ENCODE data around the gene PAPOLG. TPM values are rescaled to one million over a fixed set of nuclear protein-coding genes. Genes with fewer than 3 reads are reported as not detected.

The PAPOLG gene
- total and polyA plus RNA-seq, 2 donors (not counting 1 experiment from before 2014, with no cell fraction given) = 9.4 to 27.5 TPM

DNA sequence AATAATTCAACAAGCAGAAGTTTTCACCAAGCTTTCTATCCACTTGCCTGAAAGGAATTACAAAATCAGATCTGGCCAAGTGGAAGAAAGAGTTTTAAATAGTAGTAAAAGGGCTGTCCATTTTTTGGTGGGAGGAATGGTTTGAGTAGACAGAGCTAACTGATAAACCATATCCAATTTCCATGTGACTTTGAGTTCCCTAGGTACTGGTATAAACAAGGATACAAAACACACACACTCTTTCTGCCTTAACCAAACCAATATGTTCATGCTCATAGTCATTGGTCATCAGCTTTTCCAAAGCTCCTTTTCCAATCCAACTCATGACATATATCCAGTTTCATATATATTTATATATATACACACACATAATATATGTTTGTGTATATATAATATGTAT, 75.9 kb downstream of the PAPOLG start:
- POLR2A ChIA-PET = interaction anchor here (1.9 kb wide), 1 partner anchor 36 kb away, joined by 7 read pairs; no protein-coding TSS in a partner anchor
- peaks cover 50% of the 10 kb centered on the region for H3K4me1 Mint-ChIP-seq
- intact Hi-C loops (cut with micrococcal nuclease) = no loop called here

GRCh38 chr2:60832621-60833020, 76.6 kb downstream of the PAPOLG start:
- no peak for ATAC-seq (ENCODE audit: low read depth)
- ChIA-PET POLR2A (interaction anchor here (0.6 to 1.9 kb wide), 3 partner anchors 8 to 59 kb away, joined by 3 to 7 read pairs (median 6); no protein-coding TSS in a partner anchor), CTCF (interaction anchor here (1.1 to 3.7 kb wide), 3 partner anchors 15 to 48 kb away, joined by 3 to 17 read pairs (median 5); partner anchors contain the start of gene REL)
- TF ChIP-seq CTCF (IDR thresholded peaks at IDR 0.05) = no peak
- TF ChIP-seq EZH2 (IDR thresholded peaks at IDR 0.05; ENCODE audit: borderline replicate concordance, insufficient read depth, low read depth, low read length, poor library complexity, severe bottlenecking) = no peak
- Histone ChIP-seq H2AFZ (ENCODE audit: insufficient read depth, low read depth, low read length, poor library complexity, severe bottlenecking) (no peak overlapping the region), H3K4me3 (ENCODE audit: control extremely low read depth in 1 of 5, extremely low read depth in 1 of 5, insufficient read depth in 1 of 5, low read depth in 2 of 5, low read length in 4 of 5) (no peak overlapping the region), H3K27me3 (replicated peaks in 1 of 4; ENCODE audit: control extremely low read depth in 1 of 4, control insufficient read depth in 3 of 4, insufficient read depth in 4 of 4, low read length in 3 of 4) (no peaks in the 10 kb centered on the region), H3K79me2 (ENCODE audit: control insufficient read depth, insufficient read depth, low read length) (peaks cover 20% of the 10 kb centered on the region), H3K36me3 (replicated peaks in 1 of 2; ENCODE audit: control extremely low read depth in 1 of 2, control insufficient read depth in 1 of 2, extremely low read depth in 1 of 2, insufficient read depth in 2 of 2, low read length in 1 of 2) (no peaks in the 10 kb centered on the region), H3K4me1 (ENCODE audit: control insufficient read depth in 2 of 2, insufficient read depth in 2 of 2, low read length in 2 of 2) (peaks cover 38 to 42% of the 10 kb centered on the region in 2 donors), H4K20me1 (ENCODE audit: control insufficient read depth, insufficient read depth, low read length, poor library complexity, severe bottlenecking) (no peaks in the 10 kb centered on the region), H3K9me3 (ENCODE audit: control extremely low read depth in 1 of 3, control insufficient read depth in 2 of 3, insufficient read depth in 1 of 3, low read length in 2 of 3) (no peaks in the 10 kb centered on the region), H3K4me2 (replicated peaks; ENCODE audit: low read depth, low read length, poor library complexity, severe bottlenecking) (no peak overlapping the region), H3K9ac (ENCODE audit: low read length) (no peak overlapping the region), H3K27ac (ENCODE audit: low read length in 2 of 2) (no peak overlapping the region)
- 67% methylated on average over 1 of the region's 2 CpGs for WGBS (ENCODE audit: insufficient coverage)
- no peak overlapping the region for H3K4me3 Mint-ChIP-seq
- intact Hi-C loops (cut with micrococcal nuclease) = no loop called here
- H3K9me3 Mint-ChIP-seq (ENCODE audit: insufficient read depth) = no peaks in the 10 kb centered on the region
- peak overlapping the region; percentile 46 for H3K27ac Mint-ChIP-seq
- DNase-seq = no peak
- H3K27me3 Mint-ChIP-seq = no peaks in the 10 kb centered on the region
- H3K4me1 Mint-ChIP-seq = peaks cover 51% of the 10 kb centered on the region

More for the DNA sequence above, 75.9 kb downstream of the PAPOLG start:
- Mint-ChIP-seq H3K4me3 (no peak overlapping the region), H3K27me3 (no peaks in the 10 kb centered on the region), H3K9me3 (ENCODE audit: insufficient read depth) (no peaks in the 10 kb centered on the region), H3K27ac (no peak overlapping the region)
- Histone ChIP-seq H3K4me1 (ENCODE audit: control insufficient read depth in 2 of 2, insufficient read depth in 2 of 2, low read length in 2 of 2) (peaks cover 35 to 37% of the 10 kb centered on the region in 2 donors), H3K4me2 (replicated peaks; ENCODE audit: low read depth, low read length, poor library complexity, severe bottlenecking) (no peak overlapping the region), H3K79me2 (ENCODE audit: control insufficient read depth, insufficient read depth, low read length) (peaks cover 20% of the 10 kb centered on the region), H4K20me1 (ENCODE audit: control insufficient read depth, insufficient read depth, low read length, poor library complexity, severe bottlenecking) (no peaks in the 10 kb centered on the region), H3K27me3 (replicated peaks in 1 of 4; ENCODE audit: control extremely low read depth in 1 of 4, control insufficient read depth in 3 of 4, insufficient read depth in 4 of 4, low read length in 3 of 4) (no peaks in the 10 kb centered on the region), H3K36me3 (replicated peaks in 1 of 2; ENCODE audit: control extremely low read depth in 1 of 2, control insufficient read depth in 1 of 2, extremely low read depth in 1 of 2, insufficient read depth in 2 of 2, low read length in 1 of 2) (no peaks in the 10 kb centered on the region), H3K9ac (ENCODE audit: low read length) (no peak overlapping the region), H3K27ac (ENCODE audit: low read length in 2 of 2) (no peak overlapping the region), H2AFZ (ENCODE audit: insufficient read depth, low read depth, low read length, poor library complexity, severe bottlenecking) (no peak overlapping the region), H3K9me3 (ENCODE audit: control extremely low read depth in 1 of 3, control insufficient read depth in 2 of 3, insufficient read depth in 1 of 3, low read length in 2 of 3) (no peaks in the 10 kb centered on the region), H3K4me3 (ENCODE audit: control extremely low read depth in 1 of 5, extremely low read depth in 1 of 5, insufficient read depth in 1 of 5, low read depth in 2 of 5, low read length in 4 of 5) (no peak overlapping the region)
- DNase-seq (no peak), ATAC-seq (ENCODE audit: low read depth) (no peak)
- TF ChIP-seq CTCF (IDR thresholded peaks at IDR 0.05) (no peak), EZH2 (IDR thresholded peaks at IDR 0.05; ENCODE audit: borderline replicate concordance, insufficient read depth, low read depth, low read length, poor library complexity, severe bottlenecking) (no peak)
- CTCF ChIA-PET = interaction anchor here (1.7 to 3.7 kb wide), 2 partner anchors 14 to 26 kb away, joined by 5 to 17 read pairs; no protein-coding TSS in a partner anchor

All from B cell (primary cell).